Measurements from ENCODE around the gene CEACAM19.
A peak's percentile ranks its signal among the peaks of the same experiment; 100 is the strongest.
"Not testable (repeated sequence)": the region's sequence is repeated elsewhere in the genome, so short reads cannot be mapped to it uniquely, and the experiment has no call there.

The CEACAM19 gene

DNA sequence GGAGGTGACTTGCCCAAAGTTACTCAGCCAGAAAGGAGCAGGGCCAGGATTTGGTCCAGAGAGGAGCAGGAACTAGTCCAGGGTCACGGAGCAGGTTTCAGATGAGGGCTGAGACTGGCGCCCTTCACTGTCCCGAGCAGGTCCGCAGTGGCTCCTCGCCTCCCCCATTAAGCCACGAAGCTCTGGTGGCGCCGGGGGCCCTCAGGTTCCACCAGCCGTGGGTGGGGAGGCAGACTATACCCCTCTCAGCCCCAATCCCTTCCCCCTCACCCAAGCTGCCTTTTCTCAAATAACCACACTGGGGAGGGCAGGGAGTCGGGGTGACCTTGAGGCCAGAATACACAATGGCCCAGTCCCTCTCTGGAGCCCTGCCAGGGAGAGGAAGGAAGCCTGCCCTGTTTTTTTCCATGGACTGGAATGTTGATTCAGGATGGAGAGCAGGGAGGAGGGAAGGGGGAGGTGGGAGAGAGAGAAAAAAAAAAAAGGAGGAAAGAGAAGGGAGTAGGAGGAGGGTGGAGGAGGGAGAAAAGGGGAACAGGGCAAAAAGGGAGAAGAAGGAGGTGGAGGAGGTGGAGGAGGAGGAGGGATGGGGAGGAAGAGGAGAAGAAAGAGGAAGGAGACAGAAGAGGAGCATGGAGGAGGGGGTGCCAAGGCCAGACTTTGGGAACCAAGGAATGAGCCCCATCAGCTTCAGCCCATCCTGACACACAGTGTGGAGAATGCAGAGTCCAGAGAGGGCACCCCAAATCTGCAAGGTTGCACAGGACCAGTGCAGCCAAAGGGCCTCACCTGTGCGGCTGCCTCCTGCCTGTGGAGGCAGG is 47.4 kb downstream of the CEACAM19 start:
- peak; percentile 40 for DNase-seq (ENCODE audit: low read depth)
- TF ChIP-seq, protein P1, sequence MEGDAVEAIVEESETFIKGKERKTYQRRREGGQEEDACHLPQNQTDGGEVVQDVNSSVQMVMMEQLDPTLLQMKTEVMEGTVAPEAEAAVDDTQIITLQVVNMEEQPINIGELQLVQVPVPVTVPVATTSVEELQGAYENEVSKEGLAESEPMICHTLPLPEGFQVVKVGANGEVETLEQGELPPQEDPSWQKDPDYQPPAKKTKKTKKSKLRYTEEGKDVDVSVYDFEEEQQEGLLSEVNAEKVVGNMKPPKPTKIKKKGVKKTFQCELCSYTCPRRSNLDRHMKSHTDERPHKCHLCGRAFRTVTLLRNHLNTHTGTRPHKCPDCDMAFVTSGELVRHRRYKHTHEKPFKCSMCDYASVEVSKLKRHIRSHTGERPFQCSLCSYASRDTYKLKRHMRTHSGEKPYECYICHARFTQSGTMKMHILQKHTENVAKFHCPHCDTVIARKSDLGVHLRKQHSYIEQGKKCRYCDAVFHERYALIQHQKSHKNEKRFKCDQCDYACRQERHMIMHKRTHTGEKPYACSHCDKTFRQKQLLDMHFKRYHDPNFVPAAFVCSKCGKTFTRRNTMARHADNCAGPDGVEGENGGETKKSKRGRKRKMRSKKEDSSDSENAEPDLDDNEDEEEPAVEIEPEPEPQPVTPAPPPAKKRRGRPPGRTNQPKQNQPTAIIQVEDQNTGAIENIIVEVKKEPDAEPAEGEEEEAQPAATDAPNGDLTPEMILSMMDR (conservative IDR thresholded peaks at IDR 0.05; ENCODE audit: control insufficient read depth, insufficient read depth, low read depth, low read length): no peak
- H3K4me3 ChIP-seq (ENCODE audit: control insufficient read depth, low read depth, low read length): no peak overlapping the region

DNA sequence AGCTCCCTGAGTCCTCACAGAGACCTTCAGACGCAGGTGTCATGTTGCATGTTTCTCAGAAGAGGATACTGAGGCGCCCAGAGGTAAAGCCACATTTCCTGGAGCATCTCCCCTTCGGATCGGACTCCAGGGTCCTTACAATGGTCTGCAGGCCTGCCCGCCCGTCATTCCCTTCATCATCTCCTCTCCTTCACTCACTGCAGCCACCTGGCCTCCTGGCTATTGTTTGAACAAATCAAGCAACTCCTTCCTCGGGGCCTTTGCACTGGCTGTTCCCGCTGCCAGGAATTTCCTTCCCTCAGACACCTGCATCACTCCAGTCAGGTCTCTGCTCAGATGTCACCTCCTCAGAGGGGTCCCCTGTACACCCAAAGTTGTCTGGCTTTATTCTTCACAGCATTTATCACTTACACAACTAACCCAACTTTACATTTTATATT is 48.0 kb downstream of the CEACAM19 start:
- DNase-seq (ENCODE audit: low read depth): no peak
- TF ChIP-seq, protein P1 (conservative IDR thresholded peaks at IDR 0.05; ENCODE audit: control insufficient read depth, insufficient read depth, low read depth, low read length): no peak
- H3K4me3 ChIP-seq (ENCODE audit: control insufficient read depth, low read depth, low read length): no peak overlapping the region

DNA sequence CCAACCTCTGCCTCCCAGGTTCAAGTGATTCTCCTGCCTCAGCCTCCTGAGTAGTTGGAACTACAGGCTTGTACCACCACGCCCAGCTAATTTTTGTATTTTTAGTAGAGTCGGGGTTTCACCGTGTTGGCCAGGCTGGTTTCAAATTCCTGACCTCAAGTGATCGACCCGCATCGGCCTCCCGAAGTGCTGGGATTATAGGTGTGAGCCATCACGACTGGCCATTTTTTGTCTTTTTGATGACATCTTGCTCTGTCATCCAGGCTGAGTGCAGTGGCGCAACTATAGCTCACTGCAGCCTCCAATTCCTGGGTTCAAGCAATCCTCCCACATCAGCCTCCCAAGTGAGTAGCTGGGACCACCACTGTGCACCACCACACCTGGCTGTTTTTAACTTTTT is 49.1 kb downstream of the CEACAM19 start:
- DNase-seq (ENCODE audit: low read depth); H3K4me3 ChIP-seq (ENCODE audit: control insufficient read depth, low read depth, low read length): not testable (repeated sequence)

DNA sequence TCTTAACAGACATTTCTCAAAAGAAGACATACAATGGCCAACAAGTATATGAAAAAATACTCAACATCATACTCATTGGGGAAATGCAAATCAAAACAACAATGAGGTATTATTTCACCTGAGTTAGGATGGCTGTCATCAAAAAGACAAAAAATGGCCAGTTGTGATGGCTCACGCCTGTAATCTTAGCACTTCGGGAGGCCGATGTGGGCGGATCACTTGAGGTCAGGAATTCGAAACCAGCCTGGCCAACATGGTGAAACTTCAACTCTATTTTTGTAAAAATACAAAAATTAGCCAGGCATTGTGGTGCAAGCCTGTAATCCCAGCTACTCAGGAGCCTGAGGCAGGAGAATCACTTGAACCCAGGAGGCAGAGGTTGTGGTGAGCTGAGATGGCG is 49.7 kb downstream of the CEACAM19 start:
- no peak overlapping the region for H3K4me3 ChIP-seq (ENCODE audit: control insufficient read depth, low read depth, low read length)
- DNase-seq (ENCODE audit: low read depth): peak; percentile 37
- TF ChIP-seq, protein P1 (conservative IDR thresholded peaks at IDR 0.05; ENCODE audit: control insufficient read depth, insufficient read depth, low read depth, low read length): no peak

DNA sequence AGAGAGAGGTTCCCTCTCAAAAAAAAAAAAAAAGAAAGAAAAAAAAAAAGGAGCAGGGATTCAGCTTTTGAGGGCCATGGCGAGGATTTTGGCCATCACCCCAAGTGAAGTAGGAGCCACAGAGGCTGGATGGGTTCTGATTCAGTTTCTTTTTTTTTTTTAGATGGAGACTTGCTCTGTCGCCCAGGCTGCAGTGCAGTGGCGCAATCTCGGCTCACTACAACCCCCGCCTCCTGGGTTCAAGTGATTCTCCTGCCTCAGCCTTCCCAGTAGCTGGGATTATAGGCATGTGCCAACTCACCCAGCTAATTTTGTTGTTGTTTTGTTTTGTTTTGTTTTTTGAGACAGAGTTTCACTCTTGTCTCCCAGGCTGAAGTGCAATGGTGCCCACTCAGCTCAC is 50.1 kb downstream of the CEACAM19 start:
- DNase-seq (ENCODE audit: low read depth); H3K4me3 ChIP-seq (ENCODE audit: control insufficient read depth, low read depth, low read length): not testable (repeated sequence)

DNA sequence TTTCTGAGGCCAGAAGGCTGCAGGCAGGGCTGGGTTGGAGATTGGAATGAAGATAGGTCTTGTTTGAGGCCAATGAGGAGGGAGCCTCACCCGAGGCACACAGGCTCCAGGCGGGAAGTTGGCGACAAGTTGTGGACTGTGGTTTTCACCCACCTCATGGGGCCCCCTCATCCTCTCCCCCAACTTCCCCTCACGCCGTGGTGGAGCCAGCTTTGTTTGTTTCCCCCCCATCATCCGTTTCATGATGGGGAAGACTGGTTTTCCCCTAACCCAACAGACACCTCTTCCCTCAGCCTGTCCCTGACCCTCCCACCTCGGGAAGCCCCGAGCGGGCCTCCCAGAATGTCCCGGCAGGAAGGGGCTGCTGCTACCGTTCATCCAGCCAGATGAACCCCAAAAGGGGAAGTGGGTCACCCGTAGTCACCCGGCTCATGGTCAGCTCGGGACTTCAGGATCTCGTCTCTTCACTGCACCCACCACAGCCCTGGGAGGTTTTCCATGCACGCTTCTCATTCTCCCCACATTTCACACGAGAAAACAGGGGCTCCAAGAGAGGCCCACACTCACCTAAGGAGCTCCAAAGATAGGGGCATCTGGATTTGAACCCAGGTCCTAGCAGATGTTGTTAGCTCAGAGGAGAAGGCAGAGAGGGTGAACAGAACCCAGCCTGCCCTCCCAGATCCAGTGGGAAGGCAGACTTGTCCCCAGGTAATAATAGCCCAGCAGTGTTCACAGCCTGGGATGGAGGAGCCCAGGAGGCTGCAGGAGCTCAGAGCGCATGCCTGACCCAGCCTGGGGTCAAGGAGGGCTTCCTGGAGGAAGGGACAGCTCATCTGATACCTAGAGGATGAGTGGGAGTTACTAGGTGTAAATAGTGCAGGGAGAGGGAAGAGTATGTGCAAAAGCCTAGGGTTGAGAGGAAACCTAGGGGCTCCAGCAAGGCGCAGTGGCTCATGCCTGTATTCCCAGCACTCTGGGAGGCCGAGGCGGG is 51.1 kb downstream of the CEACAM19 start:
- no peak for DNase-seq (ENCODE audit: low read depth)
- TF ChIP-seq, protein P1 (conservative IDR thresholded peaks at IDR 0.05; ENCODE audit: control insufficient read depth, insufficient read depth, low read depth, low read length): no peak
- no peak overlapping the region for H3K4me3 ChIP-seq (ENCODE audit: control insufficient read depth, low read depth, low read length)

DNA sequence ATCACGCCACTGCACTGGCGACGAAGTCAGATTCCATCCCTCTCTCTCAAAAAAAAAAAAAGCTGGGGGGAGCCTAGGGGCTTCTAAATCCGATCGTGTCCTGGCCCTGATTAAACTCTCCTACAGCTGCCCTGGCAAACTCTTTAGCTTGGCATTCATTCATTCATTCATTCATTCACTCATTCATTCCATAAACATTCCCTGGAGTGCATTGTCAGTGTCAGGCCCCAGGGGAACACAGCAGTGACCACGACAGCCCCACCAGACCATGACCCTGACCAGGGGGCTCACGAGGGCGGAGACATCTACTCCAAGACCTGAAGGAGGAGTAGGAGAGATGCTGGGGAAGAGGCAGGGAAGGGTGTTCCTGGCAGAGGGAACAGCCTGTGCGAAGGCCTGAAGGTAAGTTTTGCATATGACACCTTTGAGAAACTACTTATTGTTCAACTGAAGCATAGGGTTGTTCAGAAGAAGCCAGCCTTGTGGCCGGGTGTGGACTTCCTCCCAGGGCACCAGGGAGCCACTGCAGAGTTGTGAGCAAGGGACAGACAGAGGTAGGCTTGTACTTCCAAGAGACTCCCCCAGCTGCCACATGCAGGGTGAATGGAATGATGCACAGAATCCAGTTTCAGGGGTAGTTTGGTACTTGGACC is 52.1 kb downstream of the CEACAM19 start:
- DNase-seq (ENCODE audit: low read depth): no peak
- no peak overlapping the region for H3K4me3 ChIP-seq (ENCODE audit: control insufficient read depth, low read depth, low read length)
- TF ChIP-seq, protein P1 (conservative IDR thresholded peaks at IDR 0.05; ENCODE audit: control insufficient read depth, insufficient read depth, low read depth, low read length): no peak
